D721Med (cell line): ENCODE measurements around the gene PRND.
A peak's percentile ranks its signal among the peaks of the same experiment; 100 is the strongest.
"Not testable (repeated sequence)": the region's sequence is repeated elsewhere in the genome, so short reads cannot be mapped to it uniquely, and the experiment has no call there.

Source experiments
- DNase-seq: peaks from one replicate; pipeline ENCODE4 v3.0.0; 2011; ENCODE audit warnings: low spot score; ENCODE audit not compliant: insufficient read length
- FAIRE-seq: peaks from 2 replicates; lab custom pipeline; 2011; peaks lifted over from hg19 to GRCh38; lab: Jason Lieb, UNC
- TF ChIP-seq, protein P1 (sequence below): IDR thresholded peaks from 2 replicates; pipeline ENCODE4 v1.5.1; 2012; ENCODE audit warnings: mild to moderate bottlenecking, control low read depth; ENCODE audit not compliant: insufficient read depth; ENCODE audit errors: missing control alignments

Gene PRND

DNA sequence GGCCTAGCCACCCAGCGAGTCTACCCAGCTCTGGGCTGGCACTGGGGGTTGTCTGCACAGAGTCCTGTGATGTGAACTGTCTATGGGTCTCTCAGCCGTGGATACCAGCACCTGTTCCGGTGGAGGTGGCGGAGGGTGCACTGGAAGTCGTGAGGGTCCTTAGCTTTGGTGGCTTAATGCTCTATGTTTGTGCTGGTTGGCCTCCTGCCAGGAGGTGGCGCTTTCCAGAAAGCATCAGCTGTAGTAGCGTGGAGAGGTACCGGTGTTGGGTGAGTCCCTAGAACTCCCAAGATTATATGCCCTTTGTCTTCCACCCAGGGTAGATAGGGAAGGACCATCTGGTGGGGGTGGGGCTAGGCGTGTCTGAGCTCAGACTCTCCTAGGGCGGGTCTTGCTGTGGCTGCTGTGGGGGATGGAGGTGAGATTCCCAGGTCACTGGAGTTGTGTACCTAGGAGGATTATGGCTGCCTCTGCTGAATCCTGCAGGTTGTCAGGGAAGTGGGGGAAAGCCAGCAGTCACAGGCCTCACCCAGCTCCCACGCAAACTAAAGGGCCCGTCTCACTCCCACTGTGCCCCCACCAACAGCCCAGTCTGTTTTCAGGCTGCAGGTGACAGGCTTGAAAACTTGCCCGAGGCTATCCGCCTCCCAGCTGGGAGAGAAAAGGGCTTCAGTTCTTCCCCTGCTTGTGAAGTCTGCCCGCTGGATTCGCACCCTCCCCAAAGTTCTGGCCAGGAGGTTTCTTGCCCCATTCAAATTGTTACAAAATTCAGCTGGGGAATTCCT, 37.6 kb downstream of the PRND start:
- TF ChIP-seq, protein P1, sequence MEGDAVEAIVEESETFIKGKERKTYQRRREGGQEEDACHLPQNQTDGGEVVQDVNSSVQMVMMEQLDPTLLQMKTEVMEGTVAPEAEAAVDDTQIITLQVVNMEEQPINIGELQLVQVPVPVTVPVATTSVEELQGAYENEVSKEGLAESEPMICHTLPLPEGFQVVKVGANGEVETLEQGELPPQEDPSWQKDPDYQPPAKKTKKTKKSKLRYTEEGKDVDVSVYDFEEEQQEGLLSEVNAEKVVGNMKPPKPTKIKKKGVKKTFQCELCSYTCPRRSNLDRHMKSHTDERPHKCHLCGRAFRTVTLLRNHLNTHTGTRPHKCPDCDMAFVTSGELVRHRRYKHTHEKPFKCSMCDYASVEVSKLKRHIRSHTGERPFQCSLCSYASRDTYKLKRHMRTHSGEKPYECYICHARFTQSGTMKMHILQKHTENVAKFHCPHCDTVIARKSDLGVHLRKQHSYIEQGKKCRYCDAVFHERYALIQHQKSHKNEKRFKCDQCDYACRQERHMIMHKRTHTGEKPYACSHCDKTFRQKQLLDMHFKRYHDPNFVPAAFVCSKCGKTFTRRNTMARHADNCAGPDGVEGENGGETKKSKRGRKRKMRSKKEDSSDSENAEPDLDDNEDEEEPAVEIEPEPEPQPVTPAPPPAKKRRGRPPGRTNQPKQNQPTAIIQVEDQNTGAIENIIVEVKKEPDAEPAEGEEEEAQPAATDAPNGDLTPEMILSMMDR, result peak; percentile 29
- FAIRE-seq, DNase-seq: not testable (repeated sequence)

DNA sequence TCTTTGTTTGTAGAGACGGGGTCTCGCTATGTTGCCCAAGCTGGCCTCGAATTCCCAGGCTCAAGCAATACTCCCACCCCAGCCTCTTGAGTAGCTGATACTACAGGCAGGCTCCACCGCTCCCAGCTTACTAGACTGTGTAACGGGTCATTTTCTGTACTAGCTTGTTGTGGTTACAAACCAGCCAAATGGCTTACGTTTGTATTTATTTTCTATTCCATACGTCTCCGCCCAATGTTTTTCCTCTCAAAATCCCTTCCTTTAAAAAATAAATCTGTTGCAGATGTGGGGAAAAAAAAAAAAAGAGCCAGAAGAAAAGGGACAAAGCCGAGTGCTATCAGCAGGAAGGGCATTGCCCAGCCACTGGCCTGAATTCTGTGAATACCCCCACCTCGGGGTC, 41.6 kb downstream of the PRND start:
- DNase-seq (no peak), FAIRE-seq (no peak)
- TF ChIP-seq, protein P1, result no peak

DNA sequence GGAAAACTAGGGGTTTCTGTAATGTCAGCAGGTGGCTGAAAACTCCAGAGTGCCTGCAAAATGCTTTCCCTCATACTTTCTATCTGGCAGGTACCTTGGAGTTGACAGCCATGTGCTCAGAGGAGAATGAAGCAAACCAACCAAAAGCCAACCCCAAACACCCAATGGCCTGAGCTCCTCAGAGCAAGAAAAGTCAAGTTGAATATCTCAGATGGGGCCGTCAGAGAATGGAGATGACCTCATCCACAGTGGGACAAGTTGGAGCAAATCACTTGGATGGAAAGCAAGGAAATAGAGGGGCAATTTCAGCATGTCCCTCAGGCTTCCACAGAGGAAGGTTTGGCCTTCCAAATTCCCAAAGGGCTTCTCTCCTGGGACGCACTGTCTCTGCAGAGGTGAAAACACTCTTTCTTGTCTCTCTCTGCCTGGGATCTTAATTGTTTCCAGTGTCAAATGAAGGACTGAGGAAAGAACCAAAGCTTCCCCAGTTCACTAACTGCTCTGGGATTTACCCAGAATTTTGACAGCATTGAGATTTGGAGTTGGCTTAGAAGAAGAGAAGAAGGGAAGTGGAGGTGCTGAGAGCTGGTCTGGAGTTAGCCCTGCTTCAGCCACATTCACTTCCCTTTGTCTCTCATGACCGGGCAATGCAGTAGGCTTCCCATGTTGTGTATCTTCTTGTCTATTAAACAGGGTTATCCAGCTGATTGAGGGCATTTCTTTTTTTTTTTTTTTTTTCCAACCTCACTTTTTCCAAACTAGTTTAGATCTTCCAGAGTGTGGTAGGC, 42.2 kb downstream of the PRND start:
- FAIRE-seq (no peak), DNase-seq (no peak)
- TF ChIP-seq, protein P1, result no peak

DNA sequence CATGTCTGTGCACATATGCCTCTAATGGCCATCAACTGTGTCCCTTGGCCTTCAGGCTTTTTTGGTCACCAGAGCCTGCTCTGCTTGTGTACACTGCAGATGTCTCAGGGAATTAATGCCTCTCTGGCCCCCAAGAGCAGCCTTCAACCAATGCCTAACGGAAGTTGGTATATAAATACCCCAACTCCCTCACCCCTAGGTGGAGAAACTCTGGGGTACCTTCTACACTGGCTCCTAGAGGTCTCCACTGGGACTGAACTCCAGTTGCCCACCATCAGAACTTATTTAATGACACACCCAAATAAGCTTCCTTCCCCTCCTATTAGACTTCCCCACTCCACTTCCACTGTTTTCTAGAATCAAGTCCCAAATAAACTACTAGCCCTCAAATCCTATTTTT, 43.1 kb downstream of the PRND start:
- TF ChIP-seq, protein P1, result no peak
- DNase-seq, result no peak
- no peak for FAIRE-seq

DNA sequence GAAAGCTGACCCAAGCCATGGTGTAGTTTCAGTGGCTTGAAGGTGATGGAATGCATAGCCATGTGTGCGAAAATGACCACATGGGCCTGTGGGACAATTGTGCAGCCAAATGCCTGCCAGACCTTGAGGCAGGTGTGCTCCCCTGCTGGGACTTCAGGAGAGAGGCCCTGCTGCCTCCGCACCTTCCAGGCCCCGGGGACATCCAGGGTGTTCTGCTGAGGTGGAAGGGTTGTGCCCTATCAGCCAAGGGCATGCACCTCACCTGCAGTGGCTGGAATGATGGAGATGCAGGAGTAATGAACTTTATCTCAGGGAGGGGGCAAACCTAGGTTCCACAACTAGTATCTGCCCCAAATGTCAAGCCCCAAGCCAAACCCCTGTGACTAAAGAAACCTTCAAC, 44.0 kb downstream of the PRND start:
- DNase-seq (no peak), FAIRE-seq (no peak)
- TF ChIP-seq, protein P1, result no peak

DNA sequence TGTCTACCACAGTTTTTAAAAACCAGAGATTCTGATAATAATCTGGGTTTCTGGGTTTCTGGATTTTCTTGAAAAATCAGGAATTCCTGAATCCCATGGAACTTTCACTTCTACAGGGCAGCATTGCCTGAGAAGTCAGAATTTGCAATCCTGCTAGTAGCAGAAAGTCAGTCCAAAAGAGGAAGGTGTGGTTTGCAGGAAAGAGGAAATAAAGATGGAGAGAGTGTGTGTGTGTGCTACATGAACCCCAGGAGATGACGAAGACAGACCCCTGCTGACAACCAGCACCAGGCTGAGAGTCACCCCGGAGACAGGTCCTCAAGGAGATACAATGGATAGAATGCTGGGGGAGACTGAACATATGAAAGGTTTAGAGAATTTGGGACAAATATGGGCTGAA, 44.9 kb downstream of the PRND start:
- FAIRE-seq, result no peak

More for the DNA sequence above, 44.9 kb downstream of the PRND start:
- TF ChIP-seq, protein P1, result no peak
- no peak for DNase-seq
